Activated naive CD4-positive, alpha-beta T cell treated with anti-CD3 and anti-CD28 coated beads, Interleukin-2, amount 10 ng/mL, durations not matched to agents 7 days and 5 days (primary cell): Measurements from ENCODE around the gene JAZF1.

Experiments used
- CTCF ChIA-PET: fragments of 350-600 bp; sonication (Branson Sonifier 250); formaldehyde crosslinking; loops from one replicate; lab custom pipeline; 2021; ENCODE audit warnings: antibody characterized with exemption; lab: Charles Lee
- DNase-seq: peaks from one replicate; pipeline ENCODE4 v3.0.0-alpha.2; 2020
- H3K27ac Mint-ChIP-seq: one replicate; pipeline ENCODE4 v1.8.0; 2021; ENCODE audit warnings: mild to moderate bottlenecking, moderate library complexity, mixed read lengths
- H3K27me3 Mint-ChIP-seq: one replicate; pipeline ENCODE4 v1.8.0; 2021; ENCODE audit warnings: mild to moderate bottlenecking, mixed read lengths
- H3K36me3 Mint-ChIP-seq: one replicate; pipeline ENCODE4 v1.8.0; 2021; ENCODE audit warnings: mixed read lengths
- H3K4me1 Mint-ChIP-seq: one replicate; pipeline ENCODE4 v1.8.0; 2021; ENCODE audit warnings: mixed read lengths
- H3K4me3 Mint-ChIP-seq: one replicate; pipeline ENCODE4 v1.8.0; 2021; ENCODE audit warnings: mild to moderate bottlenecking, moderate library complexity, mixed read lengths
- H3K9me3 Mint-ChIP-seq: one replicate; pipeline ENCODE4 v1.8.0; 2021; ENCODE audit warnings: mixed read lengths

Gene JAZF1

DNA sequence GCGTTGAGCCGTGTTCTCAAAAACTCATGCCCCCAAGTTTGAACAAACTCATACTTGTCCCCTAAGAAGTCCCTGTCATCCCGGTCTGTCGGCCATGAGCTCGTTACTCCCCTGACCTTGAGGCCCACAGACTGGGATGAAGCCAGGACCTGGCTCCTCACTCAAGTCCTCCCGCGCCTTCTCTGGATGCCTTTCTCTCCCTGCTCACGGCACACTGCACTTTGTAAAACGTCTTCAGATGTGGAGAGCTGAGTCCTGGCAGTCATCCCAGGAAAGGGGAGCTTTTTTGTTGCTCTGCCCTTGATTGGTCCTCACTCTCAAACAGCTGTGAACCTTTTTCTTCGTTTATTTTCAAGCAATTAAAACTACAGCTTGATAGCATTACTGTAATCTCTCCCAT lies 110.8 kb downstream of the JAZF1 start:
- H3K4me1 Mint-ChIP-seq: no peaks in the 10 kb centered on the region
- H3K9me3 Mint-ChIP-seq: no peaks in the 10 kb centered on the region
- H3K27ac Mint-ChIP-seq: no peak overlapping the region
- CTCF ChIA-PET: interaction anchor here (3.4 kb wide), 1 partner anchor 9 kb away, joined by 20 read pairs; no protein-coding TSS in a partner anchor
- H3K27me3 Mint-ChIP-seq: peaks cover 5% of the 10 kb centered on the region
- H3K36me3 Mint-ChIP-seq: no peaks in the 10 kb centered on the region
- DNase-seq: no peak
- H3K4me3 Mint-ChIP-seq: no peak overlapping the region

DNA sequence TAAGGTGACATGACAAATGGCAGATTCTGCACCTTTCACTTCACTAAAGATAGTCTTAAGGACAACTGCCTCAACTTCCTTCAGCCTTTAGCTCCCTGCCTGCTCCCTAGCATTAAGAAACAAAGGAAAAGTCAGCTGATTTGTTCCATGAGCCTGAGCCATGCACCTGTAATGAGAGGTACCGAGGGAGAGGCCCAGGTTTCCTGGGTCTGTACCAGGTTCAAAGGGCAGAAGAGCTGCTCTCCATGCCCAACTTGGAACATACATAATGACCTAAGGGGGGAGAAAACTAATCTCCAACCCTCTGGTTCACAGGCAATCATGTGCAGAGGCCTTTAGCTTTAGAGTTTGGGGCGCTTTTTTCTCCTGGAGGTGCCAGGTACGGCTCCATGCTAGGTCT lies 111.2 kb downstream of the JAZF1 start:
- Mint-ChIP-seq H3K27ac (no peak overlapping the region), H3K27me3 (peaks cover 5% of the 10 kb centered on the region), H3K4me1 (no peaks in the 10 kb centered on the region), H3K9me3 (no peaks in the 10 kb centered on the region), H3K36me3 (no peaks in the 10 kb centered on the region), H3K4me3 (no peak overlapping the region)
- no peak for DNase-seq
- CTCF ChIA-PET: interaction anchor here (3.4 kb wide), 1 partner anchor 9 kb away, joined by 20 read pairs; no protein-coding TSS in a partner anchor

DNA sequence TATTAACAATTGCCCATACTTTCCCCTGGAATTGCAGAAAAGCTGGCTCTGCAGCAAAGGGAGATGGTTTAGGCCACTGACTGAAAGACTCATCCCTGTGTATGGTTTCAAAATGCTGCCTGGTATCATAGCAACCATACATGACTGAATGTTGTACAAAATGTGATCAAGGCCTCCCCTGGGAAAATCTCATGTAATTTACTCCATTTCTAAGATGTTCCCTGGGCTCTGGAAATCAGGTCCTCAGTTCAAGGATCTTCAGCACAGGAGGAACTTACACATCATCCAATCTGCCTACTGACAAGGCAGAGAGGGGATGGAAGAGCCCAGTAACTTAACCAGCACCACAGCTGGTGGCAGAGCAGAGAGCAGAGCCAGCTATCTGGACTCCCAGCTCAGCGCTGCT lies 111.8 kb downstream of the JAZF1 start:
- Mint-ChIP-seq H3K27me3 (peaks cover 5% of the 10 kb centered on the region), H3K4me3 (no peak overlapping the region), H3K4me1 (no peaks in the 10 kb centered on the region), H3K27ac (no peak overlapping the region), H3K36me3 (no peaks in the 10 kb centered on the region), H3K9me3 (no peaks in the 10 kb centered on the region)
- CTCF ChIA-PET: interaction anchor here (3.4 kb wide), 1 partner anchor 10 kb away, joined by 20 read pairs; no protein-coding TSS in a partner anchor
- DNase-seq: no peak

DNA sequence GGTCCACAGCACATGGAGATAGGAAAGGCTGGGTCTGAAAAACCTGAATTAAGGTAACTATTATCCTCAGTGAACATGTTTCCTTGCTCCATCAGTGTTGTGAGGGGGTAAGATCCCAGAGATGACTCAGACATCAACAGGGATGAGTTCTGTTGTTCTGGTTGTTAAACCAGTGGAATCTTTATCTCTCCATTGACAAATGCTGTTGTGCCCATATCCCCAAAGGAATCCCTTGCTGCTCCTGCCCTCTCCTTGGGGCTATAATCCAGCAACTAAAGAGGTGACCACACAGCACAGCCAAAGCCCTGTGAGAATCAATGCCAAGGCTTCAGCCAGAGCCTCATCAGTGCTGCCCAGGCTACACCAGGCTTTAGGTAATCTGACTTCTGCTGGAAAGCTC lies 113.4 kb downstream of the JAZF1 start:
- Mint-ChIP-seq H3K4me3 (no peak overlapping the region), H3K4me1 (no peaks in the 10 kb centered on the region), H3K27ac (no peak overlapping the region), H3K27me3 (peaks cover 5% of the 10 kb centered on the region), H3K36me3 (no peaks in the 10 kb centered on the region), H3K9me3 (no peaks in the 10 kb centered on the region)
- CTCF ChIA-PET: interaction anchor here (1.1 kb wide), 1 partner anchor 13 kb away, joined by 3 read pairs; no protein-coding TSS in a partner anchor
- no peak for DNase-seq

DNA sequence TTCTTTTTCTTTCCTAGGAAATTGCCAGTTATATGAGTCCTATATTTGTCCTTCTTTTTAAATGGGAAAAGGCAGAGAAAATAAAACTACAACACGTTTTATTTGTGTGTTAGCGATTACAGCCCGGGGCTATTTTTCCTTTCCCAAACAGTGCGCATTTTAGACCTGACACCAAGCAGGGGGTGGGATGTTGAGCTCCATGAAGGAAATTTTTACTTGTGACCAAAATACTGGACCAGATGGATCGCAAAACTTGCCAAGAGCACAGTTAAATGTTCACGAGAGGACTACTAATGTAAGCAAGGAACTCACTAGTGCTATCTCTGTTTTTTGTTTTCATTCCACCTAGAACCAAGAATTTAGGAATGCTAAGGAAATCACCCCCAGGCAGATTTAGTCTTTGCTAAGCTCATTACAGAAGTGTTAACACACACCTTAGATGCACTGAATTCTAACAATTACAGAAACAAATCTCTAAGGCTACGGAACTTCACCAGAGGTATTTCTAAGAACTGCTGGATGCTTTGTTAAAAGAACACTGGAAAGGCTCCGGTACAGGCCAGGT lies 114.8 kb downstream of the JAZF1 start:
- no peak overlapping the region for H3K27ac Mint-ChIP-seq
- H3K9me3 Mint-ChIP-seq: no peaks in the 10 kb centered on the region
- peaks cover 5% of the 10 kb centered on the region for H3K27me3 Mint-ChIP-seq
- H3K36me3 Mint-ChIP-seq: no peaks in the 10 kb centered on the region
- H3K4me3 Mint-ChIP-seq: no peak overlapping the region
- DNase-seq: no peak
- H3K4me1 Mint-ChIP-seq: no peaks in the 10 kb centered on the region
- CTCF ChIA-PET: interaction anchor here (1.1 kb wide), 1 partner anchor 14 kb away, joined by 3 read pairs; no protein-coding TSS in a partner anchor

DNA sequence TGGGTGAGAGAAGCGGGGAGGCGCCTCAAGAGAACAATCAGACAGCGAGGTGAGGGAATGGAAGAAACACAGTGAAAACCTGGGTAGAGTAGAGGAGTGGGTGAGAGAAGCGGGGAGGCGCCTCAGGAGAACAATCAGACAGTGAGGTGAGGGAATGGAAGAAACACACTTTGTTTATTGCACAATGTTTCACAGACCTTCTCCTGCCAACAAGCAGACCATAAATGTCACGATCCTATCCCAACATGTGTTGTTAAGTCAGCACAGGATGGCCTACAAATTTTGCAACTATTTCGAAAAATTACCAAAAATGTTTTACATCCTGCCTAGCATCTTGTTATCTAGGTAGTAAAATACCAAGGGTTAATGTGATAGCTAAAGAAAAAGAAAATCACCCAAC lies 115.3 kb downstream of the JAZF1 start:
- no peak for DNase-seq
- Mint-ChIP-seq H3K36me3 (no peaks in the 10 kb centered on the region), H3K4me1 (no peaks in the 10 kb centered on the region), H3K27me3 (peaks cover 5% of the 10 kb centered on the region), H3K9me3 (no peaks in the 10 kb centered on the region), H3K4me3 (no peak overlapping the region), H3K27ac (no peak overlapping the region)
- CTCF ChIA-PET: no interaction called here

DNA sequence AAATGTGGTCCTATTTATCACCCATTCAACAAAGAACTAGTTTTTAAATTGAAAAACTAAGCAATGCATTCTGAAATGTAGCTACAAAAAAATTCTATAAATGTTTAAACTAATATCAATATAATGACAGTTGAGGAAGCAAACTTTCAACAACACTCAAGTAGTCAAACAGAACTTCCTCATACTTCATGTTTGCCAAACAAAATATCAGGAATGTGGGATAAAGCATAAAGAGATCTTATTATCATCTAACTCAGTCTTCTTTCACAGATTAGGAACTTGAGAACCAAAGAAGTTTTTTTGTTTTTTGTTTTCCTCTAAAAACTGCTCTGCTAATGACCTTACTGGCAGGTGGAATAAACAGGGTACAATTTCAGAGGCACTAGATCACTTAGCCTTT lies 116.2 kb downstream of the JAZF1 start:
- DNase-seq: no peak
- Mint-ChIP-seq H3K27ac (no peak overlapping the region), H3K36me3 (no peaks in the 10 kb centered on the region), H3K4me1 (no peaks in the 10 kb centered on the region), H3K9me3 (no peaks in the 10 kb centered on the region), H3K4me3 (no peak overlapping the region), H3K27me3 (peaks cover 5% of the 10 kb centered on the region)
- CTCF ChIA-PET: no interaction called here

DNA sequence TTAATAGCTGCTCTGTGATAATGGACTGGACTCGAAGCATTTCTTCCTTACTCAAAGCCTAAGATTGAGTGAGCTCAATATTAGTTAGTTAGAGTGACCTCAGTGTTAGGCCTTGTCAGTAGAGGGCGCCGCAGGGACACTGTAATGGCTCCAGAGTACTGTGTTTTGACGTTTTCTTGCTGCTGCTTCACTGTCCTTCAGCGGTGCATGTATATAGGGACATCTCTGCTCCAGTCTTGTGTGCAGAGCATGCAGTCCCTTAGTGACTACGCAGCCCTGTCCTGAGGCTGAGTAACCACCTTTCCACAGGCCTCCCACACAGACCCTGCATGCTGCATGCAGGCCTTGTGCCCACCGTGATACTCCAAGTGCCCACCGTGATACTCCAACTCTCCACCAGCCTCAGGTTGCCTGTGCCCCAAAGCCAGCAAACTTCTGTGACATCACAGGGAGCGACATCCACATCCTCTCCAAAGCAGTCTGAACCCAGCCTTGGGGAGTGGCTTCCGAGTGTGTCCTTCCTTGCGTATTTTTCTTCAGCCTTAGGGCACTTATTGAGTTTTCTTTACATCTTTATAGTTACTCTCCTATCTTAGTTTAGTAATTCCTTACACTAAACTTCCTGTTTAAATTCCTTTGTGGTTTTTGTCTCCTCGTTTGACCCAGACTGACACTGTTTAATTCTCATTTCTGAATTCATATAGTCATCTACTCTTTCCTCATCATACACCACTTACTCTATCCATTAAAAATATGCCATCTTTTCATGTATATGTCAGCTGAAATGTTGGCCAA lies 118.2 kb downstream of the JAZF1 start:
- Mint-ChIP-seq H3K36me3 (no peaks in the 10 kb centered on the region), H3K4me1 (no peaks in the 10 kb centered on the region), H3K4me3 (no peak overlapping the region), H3K27ac (no peak overlapping the region), H3K9me3 (no peaks in the 10 kb centered on the region), H3K27me3 (peaks cover 12% of the 10 kb centered on the region)
- CTCF ChIA-PET: interaction anchor here (0.5 to 4.3 kb wide), 26 partner anchors 8 to 489 kb away, joined by 3 to 43 read pairs (median 4); no protein-coding TSS in a partner anchor
- DNase-seq: peak; percentile 61

DNA sequence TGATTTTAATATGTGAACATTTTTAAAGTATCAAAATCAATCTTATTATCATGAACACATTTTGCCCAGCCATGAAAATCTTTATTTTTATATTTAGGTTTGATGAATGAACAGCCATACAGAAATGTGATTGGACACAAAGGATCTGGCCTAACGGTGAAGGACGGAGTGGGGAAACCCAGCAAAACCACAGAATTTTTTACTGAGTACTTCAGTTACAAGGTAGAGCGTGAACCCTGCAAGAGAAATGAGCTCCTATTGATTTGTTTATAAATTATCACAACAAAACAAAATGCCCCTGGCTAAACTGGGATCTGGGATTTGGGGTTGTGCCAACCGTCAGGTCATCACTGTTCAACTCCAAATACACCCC lies 118.8 kb downstream of the JAZF1 start:
- DNase-seq: no peak
- H3K27ac Mint-ChIP-seq: no peak overlapping the region
- no peaks in the 10 kb centered on the region for H3K4me1 Mint-ChIP-seq
- H3K4me3 Mint-ChIP-seq: no peak overlapping the region
- CTCF ChIA-PET: interaction anchor here (0.5 to 4.3 kb wide), 23 partner anchors 9 to 488 kb away, joined by 3 to 43 read pairs (median 4); no protein-coding TSS in a partner anchor
- H3K9me3 Mint-ChIP-seq: no peaks in the 10 kb centered on the region
- no peaks in the 10 kb centered on the region for H3K36me3 Mint-ChIP-seq
- H3K27me3 Mint-ChIP-seq: peaks cover 12% of the 10 kb centered on the region

DNA sequence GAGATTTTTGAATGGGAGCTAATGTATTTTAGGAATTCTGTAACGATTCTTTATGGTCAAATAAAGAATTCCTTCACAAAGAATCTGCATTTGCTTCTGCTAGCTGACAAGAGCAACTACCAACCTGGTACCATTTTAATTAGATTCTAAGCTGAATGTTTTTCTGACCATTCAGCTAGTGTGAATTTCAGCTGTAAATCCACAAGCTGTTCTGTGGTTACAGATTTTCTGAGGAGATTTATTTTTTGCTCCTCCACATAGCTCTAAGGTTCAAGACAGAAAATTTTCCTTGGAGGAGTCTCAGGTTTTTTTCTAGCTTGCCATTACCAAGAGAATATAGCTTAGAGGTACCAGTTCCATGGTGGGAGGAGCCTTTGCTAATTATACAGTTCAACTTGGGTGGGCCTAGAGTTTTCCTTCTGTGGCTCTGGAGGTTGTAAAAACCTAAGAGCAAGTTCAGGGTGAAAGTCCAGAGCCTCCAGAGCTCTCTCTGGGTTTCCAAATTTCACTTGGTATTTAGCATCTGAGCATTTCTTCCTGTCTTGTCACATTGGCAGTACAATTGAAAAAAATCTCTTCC lies 120.1 kb downstream of the JAZF1 start:
- DNase-seq: no peak
- no peaks in the 10 kb centered on the region for H3K4me1 Mint-ChIP-seq
- CTCF ChIA-PET: interaction anchor here (0.6 to 4.3 kb wide), 5 partner anchors 9 to 293 kb away, joined by 3 to 43 read pairs (median 4); no protein-coding TSS in a partner anchor
- no peaks in the 10 kb centered on the region for H3K36me3 Mint-ChIP-seq
- H3K9me3 Mint-ChIP-seq: no peaks in the 10 kb centered on the region
- H3K27me3 Mint-ChIP-seq: peaks cover 12% of the 10 kb centered on the region
- no peak overlapping the region for H3K27ac Mint-ChIP-seq
- no peak overlapping the region for H3K4me3 Mint-ChIP-seq

DNA sequence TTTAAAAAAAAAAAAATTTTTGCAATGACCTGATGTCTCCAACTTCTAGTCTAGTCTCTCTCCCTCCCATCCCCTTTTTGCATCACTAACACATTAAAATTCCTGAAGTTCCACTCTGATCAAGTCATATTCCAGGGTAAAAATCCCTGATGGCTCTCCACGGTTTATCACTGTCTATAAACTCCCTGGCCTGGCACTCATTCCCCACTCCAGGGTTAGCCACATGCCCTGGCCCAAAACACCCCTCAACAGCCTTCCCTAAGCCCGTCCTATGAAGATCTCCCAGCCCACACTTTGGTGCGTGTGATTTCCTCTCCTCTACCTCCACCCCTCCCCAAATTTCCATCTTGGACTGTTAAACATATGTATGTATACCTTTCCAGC lies 125.4 kb downstream of the JAZF1 start:
- Mint-ChIP-seq H3K27me3 (peaks cover 6% of the 10 kb centered on the region), H3K9me3 (no peaks in the 10 kb centered on the region), H3K4me3 (no peak overlapping the region), H3K4me1 (no peaks in the 10 kb centered on the region), H3K27ac (no peak overlapping the region), H3K36me3 (no peaks in the 10 kb centered on the region)
- CTCF ChIA-PET: interaction anchor here (0.9 kb wide), 1 partner anchor 128 kb away, joined by 3 read pairs; no protein-coding TSS in a partner anchor
- no peak for DNase-seq

DNA sequence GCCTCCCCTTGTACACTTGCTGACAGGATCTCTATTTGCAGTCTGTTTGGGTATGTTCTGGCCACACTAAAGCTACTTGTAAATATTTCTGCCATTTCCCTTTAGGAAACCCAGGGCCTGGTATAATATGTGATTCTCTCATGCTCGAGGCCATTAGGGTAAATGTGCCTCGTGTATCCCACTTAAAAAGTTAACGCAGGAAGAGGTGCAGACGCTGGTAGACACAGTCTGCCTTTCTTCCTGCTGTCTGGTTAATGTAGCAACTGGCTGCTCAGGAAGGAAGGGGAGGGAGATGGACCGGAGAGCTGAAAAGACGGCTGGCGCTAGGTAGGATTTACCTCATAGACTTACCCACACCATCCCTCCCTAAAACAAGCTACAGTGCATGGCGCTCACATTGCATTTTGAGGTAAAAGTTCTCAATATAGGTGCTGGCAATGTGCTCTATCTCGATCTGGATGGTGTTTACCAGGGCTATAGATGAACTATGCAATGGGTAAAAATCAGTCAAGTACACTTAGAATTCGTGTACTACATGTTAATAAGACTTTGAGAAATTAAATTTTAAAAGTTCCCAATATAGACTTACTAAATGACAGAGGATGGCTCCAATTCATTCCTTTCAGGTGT lies 125.9 kb downstream of the JAZF1 start:
- Mint-ChIP-seq H3K9me3 (no peaks in the 10 kb centered on the region), H3K36me3 (no peaks in the 10 kb centered on the region), H3K27ac (no peak overlapping the region), H3K4me3 (no peak overlapping the region), H3K27me3 (peaks cover 6% of the 10 kb centered on the region), H3K4me1 (no peaks in the 10 kb centered on the region)
- DNase-seq: no peak
- CTCF ChIA-PET: no interaction called here

DNA sequence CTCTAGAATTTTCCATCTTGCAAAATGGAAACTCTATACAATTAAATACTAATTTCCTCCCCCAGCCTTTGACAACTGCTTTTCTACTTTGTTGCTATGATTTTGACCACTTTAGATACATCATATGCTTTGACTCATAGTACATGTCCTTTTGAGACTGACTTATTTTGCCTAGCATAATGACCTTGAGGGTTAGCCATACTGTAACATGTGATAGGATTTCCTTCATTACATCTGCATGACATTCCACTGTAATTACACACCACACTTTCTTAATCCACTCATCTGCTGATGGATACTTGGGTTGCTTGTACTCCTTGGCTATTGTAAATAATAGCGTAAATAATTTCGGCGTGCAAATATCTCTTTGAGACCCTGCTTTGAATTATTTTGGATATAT lies 127.7 kb downstream of the JAZF1 start:
- Mint-ChIP-seq H3K27me3 (peaks cover 6% of the 10 kb centered on the region), H3K27ac (no peak overlapping the region), H3K36me3 (no peaks in the 10 kb centered on the region), H3K4me3 (no peak overlapping the region), H3K9me3 (no peaks in the 10 kb centered on the region), H3K4me1 (no peaks in the 10 kb centered on the region)
- no peak for DNase-seq
- CTCF ChIA-PET: no interaction called here

DNA sequence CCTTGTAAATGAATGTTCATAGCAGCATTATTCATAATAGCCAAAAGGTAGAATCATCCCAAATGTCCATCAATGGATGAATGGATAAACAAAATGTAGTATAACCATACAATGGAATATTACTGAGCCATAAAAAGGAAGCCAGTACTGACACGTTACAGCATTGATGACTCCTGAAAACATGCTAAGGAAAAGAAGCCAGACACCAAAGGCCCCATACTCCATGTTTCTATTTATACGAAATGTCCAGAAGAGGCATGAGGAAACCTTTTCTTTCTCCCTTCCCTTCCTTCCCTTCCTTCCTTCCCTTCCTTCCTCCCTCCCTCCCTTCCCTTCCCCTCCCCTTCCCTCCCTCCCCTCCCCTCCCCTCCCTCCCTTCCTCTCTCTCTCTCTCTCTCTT lies 131.9 kb downstream of the JAZF1 start:
- Mint-ChIP-seq H3K27ac (no peak overlapping the region), H3K36me3 (no peaks in the 10 kb centered on the region)

More for the DNA sequence above, 131.9 kb downstream of the JAZF1 start:
- Mint-ChIP-seq H3K9me3 (no peaks in the 10 kb centered on the region), H3K4me1 (no peaks in the 10 kb centered on the region), H3K4me3 (no peak overlapping the region), H3K27me3 (peaks cover 4% of the 10 kb centered on the region)
- no peak for DNase-seq
- CTCF ChIA-PET: no interaction called here
